HepG2 (cell line): ENCODE measurements around the gene HSPA14. TPM values are rescaled to one million over a fixed set of nuclear protein-coding genes. Genes with fewer than 3 reads are reported as not detected.

ENCODE experiments used
- CREB3 ChIP-seq: sonication (generic); formaldehyde crosslinking; IDR thresholded peaks from 2 replicates; pipeline ENCODE4 v1.5.0; 2020; ENCODE audit warnings: missing genetic modification reagents
- DBP ChIP-seq: sonication (generic); formaldehyde crosslinking; IDR thresholded peaks from 2 replicates; pipeline ENCODE4 v1.4.0; 2020; ENCODE audit warnings: missing genetic modification reagents; ENCODE audit errors: not compliant biosample characterization
- DNMT1 ChIP-seq: sonication (generic); formaldehyde crosslinking; IDR thresholded peaks from 2 replicates; pipeline ENCODE4 v1.5.1; 2020; ENCODE audit warnings: mild to moderate bottlenecking, missing genetic modification reagents
- KDM3A ChIP-seq: IDR thresholded peaks from 2 replicates; pipeline ENCODE4 v1.6.1; 2018; ENCODE audit warnings: low read depth, missing compliant biosample characterization
- KLF6 ChIP-seq: IDR thresholded peaks from 2 replicates; pipeline ENCODE4 v1.8.0; 2016; ENCODE audit warnings: missing biosample characterization, missing genetic modification reagents
- SNAPC4 ChIP-seq: sonication (generic); formaldehyde crosslinking; IDR thresholded peaks from 2 replicates; pipeline ENCODE4 v1.4.0; 2020; ENCODE audit warnings: mild to moderate bottlenecking, missing genetic modification reagents
- THRA ChIP-seq: sonication (generic); formaldehyde crosslinking; IDR thresholded peaks from 2 replicates; pipeline ENCODE4 v1.4.0; 2020; ENCODE audit warnings: missing genetic modification reagents, borderline replicate concordance
- TOE1 ChIP-seq: sonication (generic); formaldehyde crosslinking; IDR thresholded peaks from 2 replicates; pipeline ENCODE4 v1.4.0; 2020; ENCODE audit warnings: mild to moderate bottlenecking, missing genetic modification reagents
- U2AF2 ChIP-seq: fragments of 200-400 bp; formaldehyde crosslinking; IDR thresholded peaks from 2 replicates; pipeline ENCODE4 v1.6.1; 2017; ENCODE audit warnings: low read depth, mild to moderate bottlenecking, low read length
- ZNF230 ChIP-seq: sonication (generic); formaldehyde crosslinking; IDR thresholded peaks from 2 replicates; pipeline ENCODE4 v1.4.0; 2020; ENCODE audit warnings: mild to moderate bottlenecking, missing genetic modification reagents
- ZNF383 ChIP-seq: sonication (generic); formaldehyde crosslinking; IDR thresholded peaks from 2 replicates; pipeline ENCODE4 v1.4.0; 2020; ENCODE audit warnings: missing genetic modification reagents, mild to moderate bottlenecking, borderline replicate concordance
- ZNF441 ChIP-seq: sonication (generic); formaldehyde crosslinking; IDR thresholded peaks from 2 replicates; pipeline ENCODE4 v1.7.0; 2021; ENCODE audit warnings: missing genetic modification reagents, borderline replicate concordance
- polyA plus RNA-seq, 8 experiments: library from polyadenylated mRNA; depleted of rRNA in 3 of 8; stranded (reverse) in 7 of 8; unstranded in 1 of 8; fragments of >200 nt; fragmentation: Illumina TruSeq in 4 of 8; extraction: Trizol in 4 of 8; gene quantifications; 2 replicates each; pipeline versions ENCODE4 v1.2.1 to v1.2.3, GENCODE V29; 2011 to 2016; ENCODE audit warnings: low read depth in 4 of 8, missing spikeins in 1 of 8, mixed read lengths in 1 of 8; ENCODE audit not compliant: insufficient read depth in 1 of 8
- total RNA-seq, 5 experiments: library from RNA; depleted of rRNA; stranded (reverse); fragments of >200 nt; fragmentation: Illumina TruSeq; extraction: Trizol; gene quantifications; 2 replicates each; pipeline ENCODE4 v1.2.3, GENCODE V29; 2016; ENCODE audit warnings: low read depth in 1 of 5
- TF ChIP-seq, protein P1 (sequence below): sonication (generic); formaldehyde crosslinking; IDR thresholded peaks from 2 replicates; pipeline ENCODE4 v1.5.0; 2020; ENCODE audit warnings: missing genetic modification reagents, mild to moderate bottlenecking, borderline replicate concordance
- TF ChIP-seq, protein P2 (sequence below), 2 experiments: fragments of 450-650 bp in 1 of 2; sonication (generic) in 1 of 2; formaldehyde crosslinking; IDR thresholded peaks; 2 replicates each; pipeline versions ENCODE4 v1.5.0 to v1.8.0; 2020 to 2022; ENCODE audit warnings: mild to moderate bottlenecking in 1 of 2, missing genetic modification reagents in 1 of 2
- TF ChIP-seq, protein P3 (sequence below): sonication (generic); formaldehyde crosslinking; IDR thresholded peaks from 2 replicates; pipeline ENCODE4 v1.9.0; 2022; ENCODE audit warnings: low read depth, missing genetic modification reagents

The HSPA14 gene
- total and polyA plus RNA-seq, 2 of the 13 experiments (the other 11 are each of a cell fraction or from before 2014, with no cell fraction given): 10.7 to 29.8 TPM

DNA sequence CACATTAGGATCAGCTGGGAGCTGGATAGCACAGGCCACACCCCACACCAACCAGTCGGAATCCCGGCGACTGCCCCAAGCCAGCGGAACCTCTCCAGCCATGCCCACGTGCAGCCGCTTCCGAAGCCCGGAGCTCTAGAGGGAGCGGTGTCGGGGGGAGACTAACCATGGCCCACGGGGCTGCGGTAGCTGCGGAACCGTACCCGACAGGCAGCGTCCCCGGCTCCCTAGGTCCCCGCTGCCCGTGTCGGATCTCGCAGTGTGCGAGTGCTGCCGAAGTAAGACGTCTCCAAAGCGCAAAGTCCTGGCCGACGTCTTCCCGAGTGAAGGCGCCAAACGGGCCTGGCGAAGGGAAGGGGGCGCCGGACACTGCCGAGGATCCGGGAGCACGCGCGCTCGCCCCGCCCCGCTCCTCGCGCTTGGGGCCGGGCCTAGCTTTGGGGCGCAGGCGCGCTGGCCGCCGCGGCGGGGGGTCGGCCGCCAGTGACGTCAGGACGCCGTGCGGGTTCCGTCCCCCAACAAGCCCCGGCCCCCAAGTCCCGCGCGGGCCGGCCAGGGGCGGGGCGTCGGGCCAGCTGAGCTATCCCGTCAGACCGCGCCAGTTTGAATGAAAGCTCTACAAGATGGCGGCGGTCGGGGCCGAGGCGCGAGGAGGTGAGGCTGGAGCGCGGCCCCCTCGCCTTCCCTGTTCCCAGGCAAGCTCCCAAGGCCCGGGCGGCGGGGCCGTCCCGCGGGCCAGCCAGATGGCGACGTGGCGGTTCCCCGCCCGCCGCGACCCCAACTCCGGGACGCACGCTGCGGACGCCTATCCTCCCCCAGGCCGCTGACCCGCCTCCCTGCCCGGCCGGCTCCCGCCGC is 40.4 kb downstream of the HSPA14 start, which contains the start of gene SUV39H2 (continued):
- TF ChIP-seq TOE1: no peak; the same call in 1 of the 2 replicates
- TF ChIP-seq KLF6 (CRISPR knock-in tag): 0 out of 2 replicates have a peak, but pooled peaks have one; percentile 64
- TF ChIP-seq DNMT1: no peak; the same call in 1 of the 2 replicates
- TF ChIP-seq THRA (CRISPR knock-in tag): peak; percentile 14; the same call in 1 of the 2 replicates
- 0 out of 2 replicates have a peak, but pooled peaks have one; percentile 19 for TF ChIP-seq KDM3A (CRISPR knock-in tag)
- TF ChIP-seq, protein P1, sequence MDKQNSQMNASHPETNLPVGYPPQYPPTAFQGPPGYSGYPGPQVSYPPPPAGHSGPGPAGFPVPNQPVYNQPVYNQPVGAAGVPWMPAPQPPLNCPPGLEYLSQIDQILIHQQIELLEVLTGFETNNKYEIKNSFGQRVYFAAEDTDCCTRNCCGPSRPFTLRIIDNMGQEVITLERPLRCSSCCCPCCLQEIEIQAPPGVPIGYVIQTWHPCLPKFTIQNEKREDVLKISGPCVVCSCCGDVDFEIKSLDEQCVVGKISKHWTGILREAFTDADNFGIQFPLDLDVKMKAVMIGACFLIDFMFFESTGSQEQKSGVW (CRISPR knock-in tag): no peak
- TF ChIP-seq, protein P2, sequence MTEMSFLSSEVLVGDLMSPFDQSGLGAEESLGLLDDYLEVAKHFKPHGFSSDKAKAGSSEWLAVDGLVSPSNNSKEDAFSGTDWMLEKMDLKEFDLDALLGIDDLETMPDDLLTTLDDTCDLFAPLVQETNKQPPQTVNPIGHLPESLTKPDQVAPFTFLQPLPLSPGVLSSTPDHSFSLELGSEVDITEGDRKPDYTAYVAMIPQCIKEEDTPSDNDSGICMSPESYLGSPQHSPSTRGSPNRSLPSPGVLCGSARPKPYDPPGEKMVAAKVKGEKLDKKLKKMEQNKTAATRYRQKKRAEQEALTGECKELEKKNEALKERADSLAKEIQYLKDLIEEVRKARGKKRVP (CRISPR knock-in tag; IDR thresholded peaks at IDR 0.05): no peak
- TF ChIP-seq, protein P3, sequence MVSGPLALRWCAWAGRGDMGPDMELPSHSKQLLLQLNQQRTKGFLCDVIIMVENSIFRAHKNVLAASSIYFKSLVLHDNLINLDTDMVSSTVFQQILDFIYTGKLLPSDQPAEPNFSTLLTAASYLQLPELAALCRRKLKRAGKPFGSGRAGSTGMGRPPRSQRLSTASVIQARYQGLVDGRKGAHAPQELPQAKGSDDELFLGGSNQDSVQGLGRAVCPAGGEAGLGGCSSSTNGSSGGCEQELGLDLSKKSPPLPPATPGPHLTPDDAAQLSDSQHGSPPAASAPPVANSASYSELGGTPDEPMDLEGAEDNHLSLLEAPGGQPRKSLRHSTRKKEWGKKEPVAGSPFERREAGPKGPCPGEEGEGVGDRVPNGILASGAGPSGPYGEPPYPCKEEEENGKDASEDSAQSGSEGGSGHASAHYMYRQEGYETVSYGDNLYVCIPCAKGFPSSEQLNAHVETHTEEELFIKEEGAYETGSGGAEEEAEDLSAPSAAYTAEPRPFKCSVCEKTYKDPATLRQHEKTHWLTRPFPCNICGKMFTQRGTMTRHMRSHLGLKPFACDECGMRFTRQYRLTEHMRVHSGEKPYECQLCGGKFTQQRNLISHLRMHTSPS (CRISPR knock-in tag): no peak
- no peak for TF ChIP-seq ZNF383 (CRISPR knock-in tag)
- no peak; the same call in none of the 2 replicates for TF ChIP-seq ZNF441 (CRISPR knock-in tag)
- TF ChIP-seq U2AF2: no peak
- TF ChIP-seq CREB3: peak; percentile 86; the same call in 1 of the 2 replicates
- TF ChIP-seq ZNF230 (CRISPR knock-in tag): peak; percentile 68
- TF ChIP-seq DBP (CRISPR knock-in tag): peak; percentile 72
- peak; percentile 78 for TF ChIP-seq SNAPC4 (CRISPR knock-in tag)
